LNCAP (cell line): ENCODE measurements around the gene GLRX.

Source experiments
- CTCF ChIP-seq: fragments of 450-650 bp; IDR thresholded peaks from 2 replicates; pipeline ENCODE4 v1.5.1; 2017; ENCODE audit warnings: mild to moderate bottlenecking

GLRX gene

GRCh38 chr5:95821110-95822021 is 1.2 kb downstream of the GLRX start:
- TF ChIP-seq CTCF, result no peak

- no peak for TF ChIP-seq CTCF
Measured at GRCh38 chr5:95818181-95819147, 4.1 kb downstream of the GLRX start.

- TF ChIP-seq CTCF, result no peak
Measured at GRCh38 chr5:95817430-95817829, 5.1 kb downstream of the GLRX start.

GRCh38 chr5:95816776-95817175 is 5.8 kb downstream of the GLRX start:
- no peak for TF ChIP-seq CTCF

- no peak for TF ChIP-seq CTCF
Measured at GRCh38 chr5:95816341-95816740, 6.2 kb downstream of the GLRX start.

- no peak for TF ChIP-seq CTCF
Measured at GRCh38 chr5:95815155-95815729, 7.3 kb downstream of the GLRX start.

- no peak for TF ChIP-seq CTCF
Measured at GRCh38 chr5:95812074-95812471, 10.5 kb downstream of the GLRX start.
